ENCODE data around the gene AOAH. TPM values are rescaled to one million over a fixed set of nuclear protein-coding genes. Genes with fewer than 3 reads are reported as not detected.

Gene AOAH
- total and polyA plus RNA-seq, 2 donors (not counting 3 experiments of a cell fraction or from before 2014, with no cell fraction given): not detected

GRCh38 chr7:36734731-36735130 is 10.4 kb upstream of the AOAH start:
- Histone ChIP-seq H4K20me1 (replicated peaks; ENCODE audit: control insufficient read depth, extremely low read depth, insufficient read depth, low read length) (no peaks in the 10 kb centered on the region), H3K79me2 (ENCODE audit: control insufficient read depth, insufficient read depth, low read length) (no peaks in the 10 kb centered on the region), H3K9ac (replicated peaks; ENCODE audit: extremely low read depth, insufficient read depth, low read length) (no peak overlapping the region), H3K27me3 (ENCODE audit: control insufficient read depth in 2 of 2, insufficient read depth in 2 of 2, low read length in 2 of 2) (no peaks in the 10 kb centered on the region), H3K4me1 (ENCODE audit: control insufficient read depth, extremely low read depth, insufficient read depth, low read length) (no peaks in the 10 kb centered on the region), H3K9me1 (replicated peaks; ENCODE audit: control insufficient read depth, extremely low read depth, insufficient read depth, low read length) (no peaks in the 10 kb centered on the region), H3K9me3 (replicated peaks; ENCODE audit: control insufficient read depth, insufficient read depth, low read length) (no peaks in the 10 kb centered on the region), H2AFZ (ENCODE audit: low read depth, low read length) (no peak overlapping the region), H3K36me3 (ENCODE audit: control insufficient read depth in 2 of 2, extremely low read depth in 1 of 2, insufficient read depth in 2 of 2, low read length in 2 of 2) (no peaks in the 10 kb centered on the region), H3K4me2 (ENCODE audit: insufficient read depth, low read length) (no peak overlapping the region), H3K4me3 (replicated peaks in 1 of 3; ENCODE audit: insufficient read depth in 1 of 3, low read depth in 1 of 3, low read length in 3 of 3) (no peak overlapping the region), H3K27ac (ENCODE audit: insufficient read depth, low read depth, low read length) (no peak overlapping the region)
- dilution Hi-C loops (cut with MboI; ENCODE audit: extremely low pct_ligation_motif_present, low sequenced_read_pairs): no loop called here
- TF ChIP-seq POLR2AphosphoS5 (IDR thresholded peaks at IDR 0.05; ENCODE audit: insufficient read depth, low read depth, low read length) (no peak), MYC (IDR thresholded peaks at IDR 0.05; ENCODE audit: low read depth, low read length) (no peak), JUN (IDR thresholded peaks at IDR 0.05; ENCODE audit: borderline replicate concordance, insufficient read depth, insufficient read length, low read depth) (no peak), GATA2 (IDR thresholded peaks at IDR 0.05; ENCODE audit: insufficient read depth, insufficient read length, low read depth, low read length) (no peak), FOS (IDR thresholded peaks at IDR 0.05; ENCODE audit: borderline replicate concordance, insufficient read depth, low read length) (no peak), MAX (IDR thresholded peaks at IDR 0.05; ENCODE audit: insufficient read depth, insufficient read length) (no peak), EZH2 (IDR thresholded peaks at IDR 0.05; ENCODE audit: borderline replicate concordance, low read depth, low read length, severe bottlenecking) (no peak)
- TF ChIP-seq, protein P1, sequence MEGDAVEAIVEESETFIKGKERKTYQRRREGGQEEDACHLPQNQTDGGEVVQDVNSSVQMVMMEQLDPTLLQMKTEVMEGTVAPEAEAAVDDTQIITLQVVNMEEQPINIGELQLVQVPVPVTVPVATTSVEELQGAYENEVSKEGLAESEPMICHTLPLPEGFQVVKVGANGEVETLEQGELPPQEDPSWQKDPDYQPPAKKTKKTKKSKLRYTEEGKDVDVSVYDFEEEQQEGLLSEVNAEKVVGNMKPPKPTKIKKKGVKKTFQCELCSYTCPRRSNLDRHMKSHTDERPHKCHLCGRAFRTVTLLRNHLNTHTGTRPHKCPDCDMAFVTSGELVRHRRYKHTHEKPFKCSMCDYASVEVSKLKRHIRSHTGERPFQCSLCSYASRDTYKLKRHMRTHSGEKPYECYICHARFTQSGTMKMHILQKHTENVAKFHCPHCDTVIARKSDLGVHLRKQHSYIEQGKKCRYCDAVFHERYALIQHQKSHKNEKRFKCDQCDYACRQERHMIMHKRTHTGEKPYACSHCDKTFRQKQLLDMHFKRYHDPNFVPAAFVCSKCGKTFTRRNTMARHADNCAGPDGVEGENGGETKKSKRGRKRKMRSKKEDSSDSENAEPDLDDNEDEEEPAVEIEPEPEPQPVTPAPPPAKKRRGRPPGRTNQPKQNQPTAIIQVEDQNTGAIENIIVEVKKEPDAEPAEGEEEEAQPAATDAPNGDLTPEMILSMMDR (IDR thresholded peaks at IDR 0.05; ENCODE audit: extremely low read depth in 1 of 2, insufficient read depth in 1 of 2, low read depth in 1 of 2, low read length in 2 of 2): no peak
- ChIA-PET POLR2A (no interaction called here), CTCF (no interaction called here)
- intact Hi-C loops (cut with micrococcal nuclease): no loop called here
- FAIRE-seq: no peak
- no TSS peak for BruUV-seq (replicated peaks)
- no peak for DNase-seq (ENCODE audit: low read depth, low spot score)

All from endothelial cell of umbilical vein (primary cell).